ENCODE results near the gene CYP27B1.

GRCh38 chr12:57740656-57741412 is 26.0 kb downstream of the CYP27B1 start:
- TF ChIP-seq POLR2A (IDR thresholded peaks at IDR 0.05) (no peak), CTCF (IDR thresholded peaks at IDR 0.05) (no peak), POLR2AphosphoS5 (IDR thresholded peaks at IDR 0.05) (no peak)

Measured in breast epithelium (tissue), 3 donors.